Liver (tissue), 9 donors: ENCODE data around the gene GNB5. TPM values are rescaled to one million over a fixed set of nuclear protein-coding genes. Genes with fewer than 3 reads are reported as not detected.

ENCODE experiments used
- DNase-seq: peaks from one replicate; pipeline ENCODE4 v3.0.0-alpha.2; 2017; ENCODE audit warnings: low spot score
- H3K27ac ChIP-seq, 2 donors: one replicate each; pipeline ENCODE4 v1.7.0; 2013; ENCODE audit warnings: inconsistent platforms in 2 of 2, low read length in 2 of 2, control low read depth in 1 of 2, low read depth in 1 of 2, mild to moderate bottlenecking in 1 of 2
- H3K27me3 ChIP-seq, 4 donors: one replicate each; pipeline versions ENCODE4 v1.6.1 to v1.7.0; 2013; ENCODE audit warnings: low read length in 3 of 4, inconsistent platforms in 1 of 4, mild to moderate bottlenecking in 1 of 4, moderate library complexity in 1 of 4; ENCODE audit not compliant: control insufficient read depth in 4 of 4, insufficient read depth in 4 of 4
- H3K36me3 ChIP-seq, 4 donors: one replicate each; pipeline versions ENCODE4 v1.6.1 to v1.7.0; 2013; ENCODE audit warnings: low read length in 3 of 4, mild to moderate bottlenecking in 3 of 4, low read depth in 1 of 4, moderate library complexity in 1 of 4; ENCODE audit not compliant: control insufficient read depth in 4 of 4, insufficient read depth in 3 of 4
- H3K4me1 ChIP-seq, 4 donors: one replicate each; pipeline versions ENCODE4 v1.6.1 to v1.7.0; 2013; ENCODE audit warnings: low read length in 3 of 4, mild to moderate bottlenecking in 3 of 4, moderate library complexity in 1 of 4; ENCODE audit not compliant: control insufficient read depth in 4 of 4, insufficient read depth in 4 of 4
- H3K4me3 ChIP-seq, 3 donors: one replicate each; pipeline versions ENCODE4 v1.6.1 to v1.7.0; 2013; ENCODE audit warnings: low read length in 3 of 3, control low read depth in 1 of 3, low read depth in 1 of 3, mild to moderate bottlenecking in 1 of 3
- H3K9ac ChIP-seq, 2 donors: one replicate each; pipeline ENCODE4 v1.7.0; 2013; ENCODE audit warnings: low read length in 2 of 2, mild to moderate bottlenecking in 2 of 2, moderate library complexity in 2 of 2, control low read depth in 1 of 2, low read depth in 1 of 2
- H3K9me3 ChIP-seq, 4 donors: one replicate each; pipeline versions ENCODE4 v1.6.1 to v1.7.0; 2013; ENCODE audit warnings: low read length in 3 of 4; ENCODE audit not compliant: control insufficient read depth in 4 of 4
- EGR1 ChIP-seq, 2 donors: IDR thresholded peaks; 2 replicates each; pipeline ENCODE4 v1.6.1; 2016 to 2018; ENCODE audit warnings: antibody characterized with exemption in 2 of 2, low read depth in 2 of 2
- FOXA1 ChIP-seq: IDR thresholded peaks from 2 replicates; pipeline ENCODE4 v1.6.1; 2016; ENCODE audit warnings: antibody characterized with exemption
- FOXA2 ChIP-seq: IDR thresholded peaks from 2 replicates; pipeline ENCODE4 v1.6.1; 2016; ENCODE audit warnings: antibody characterized with exemption
- GABPA ChIP-seq, 2 donors: IDR thresholded peaks in 1 of 2; conservative IDR thresholded peaks in 1 of 2; 2 replicates each; pipeline ENCODE4 v1.6.1; 2016; ENCODE audit warnings: antibody characterized with exemption in 2 of 2, mild to moderate bottlenecking in 1 of 2, moderate library complexity in 1 of 2
- HNF4A ChIP-seq, 2 donors: conservative IDR thresholded peaks; 2 replicates each; pipeline ENCODE4 v1.6.1; 2016; ENCODE audit warnings: antibody characterized with exemption in 2 of 2, mild to moderate bottlenecking in 2 of 2
- HNF4G ChIP-seq: IDR thresholded peaks from 2 replicates; pipeline ENCODE4 v1.6.1; 2016; ENCODE audit warnings: antibody characterized with exemption
- JUND ChIP-seq, 2 donors: IDR thresholded peaks; 2 replicates each; pipeline ENCODE4 v1.6.1; 2016; ENCODE audit warnings: antibody characterized with exemption in 2 of 2
- NR2F2 ChIP-seq: IDR thresholded peaks from 2 replicates; pipeline ENCODE4 v1.6.1; 2016; ENCODE audit warnings: antibody characterized with exemption
- RAD21 ChIP-seq, 2 donors: IDR thresholded peaks; 2 replicates each; pipeline ENCODE4 v1.6.1; 2016; ENCODE audit warnings: antibody characterized with exemption in 2 of 2, mild to moderate bottlenecking in 2 of 2
- RXRA ChIP-seq, 2 donors: IDR thresholded peaks; 2 replicates each; pipeline ENCODE4 v1.6.1; 2017 to 2018; ENCODE audit warnings: antibody characterized with exemption in 2 of 2, mild to moderate bottlenecking in 1 of 2
- SP1 ChIP-seq: IDR thresholded peaks from 2 replicates; pipeline ENCODE4 v1.6.1; 2018; ENCODE audit warnings: antibody characterized with exemption, mild to moderate bottlenecking
- TAF1 ChIP-seq: conservative IDR thresholded peaks from 2 replicates; pipeline ENCODE4 v1.6.1; 2016; ENCODE audit warnings: antibody characterized with exemption, mild to moderate bottlenecking
- YY1 ChIP-seq: IDR thresholded peaks from 2 replicates; pipeline ENCODE4 v1.6.1; 2016; ENCODE audit warnings: antibody characterized with exemption, mild to moderate bottlenecking
- ZBTB33 ChIP-seq: IDR thresholded peaks from 2 replicates; pipeline ENCODE4 v1.6.1; 2016; ENCODE audit warnings: antibody characterized with exemption
- WGBS: extraction: QIAGEN DNeasy Blood & Tissue Kit; methylation state at CpG from one replicate; pipeline ENCODE4 v1.1.7; 2013; 5-methylcytosine and 5-hydroxymethylcytosine counted together
- polyA plus RNA-seq, 2 donors: library from polyadenylated mRNA; stranded (reverse) in 1 of 2; unstranded in 1 of 2; fragments of 200-250 nt in 1 of 2; fragments of >200 nt in 1 of 2; fragmentation: Nextera tagmentation in 1 of 2; extraction: Ambion mirVana in 1 of 2; gene quantifications; one replicate each; pipeline versions ENCODE4 v1.2.1 to v1.2.3, GENCODE V29; 2013 to 2015
- total RNA-seq, 2 donors: library from RNA; depleted of rRNA; stranded (reverse); fragments of >200 nt; gene quantifications; one replicate each; pipeline ENCODE4 v1.2.3, GENCODE V29; 2014
- TF ChIP-seq, protein P1 (sequence below): IDR thresholded peaks from 2 replicates; pipeline ENCODE4 v1.6.1; 2016; ENCODE audit warnings: antibody characterized with exemption
- TF ChIP-seq, protein P2 (sequence below): IDR thresholded peaks from 2 replicates; pipeline ENCODE4 v1.6.1; 2016; ENCODE audit warnings: antibody characterized with exemption, mild to moderate bottlenecking
- TF ChIP-seq, protein P3 (sequence below): fragments of 150-350 bp; IDR thresholded peaks from 2 replicates; pipeline ENCODE4 v1.5.1; 2017; ENCODE audit warnings: improper control_type of control experiment, low read depth, low read length; ENCODE audit not compliant: missing input control
- TF ChIP-seq, protein P4 (sequence below): IDR thresholded peaks from 2 replicates; pipeline ENCODE4 v1.6.1; 2016; ENCODE audit warnings: antibody characterized with exemption
- donor health status: healthy.
- donor health status: healthy.
- donor health status: healthy.
- donor health status: healthy.
- donor health status: healthy.

GNB5 gene
- total and polyA plus RNA-seq, 4 donors: 13.7 to 19.2 (median 15.7) TPM

GRCh38 chr15:52200831-52201365 lies 9.7 kb upstream of the GNB5 start:
- Histone ChIP-seq H3K27ac (no peak overlapping the region), H3K36me3 (peaks cover 0 to 10% (median 6%) of the 10 kb centered on the region in 4 donors), H3K4me3 (no peak overlapping the region), H3K27me3 (no peaks in the 10 kb centered on the region), H3K4me1 (no peaks in the 10 kb centered on the region), H3K9me3 (no peaks in the 10 kb centered on the region), H3K9ac (no peak overlapping the region)
- WGBS: 93% methylated on average over 1 of the region's 1 CpG
- no peak for TF ChIP-seq HNF4G
- no peak for TF ChIP-seq GABPA (IDR thresholded peaks at IDR 0.05 in 1 of 2, conservative IDR thresholded peaks at IDR 0.05 in 1 of 2)
- TF ChIP-seq TAF1: no peak
- TF ChIP-seq, protein P1, sequence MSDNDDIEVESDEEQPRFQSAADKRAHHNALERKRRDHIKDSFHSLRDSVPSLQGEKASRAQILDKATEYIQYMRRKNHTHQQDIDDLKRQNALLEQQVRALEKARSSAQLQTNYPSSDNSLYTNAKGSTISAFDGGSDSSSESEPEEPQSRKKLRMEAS: no peak
- no peak for TF ChIP-seq EGR1 (IDR thresholded peaks at IDR 0.05; ENCODE audit: low read depth in 2 of 2)
- TF ChIP-seq HNF4A (conservative IDR thresholded peaks at IDR 0.05): no peak
- TF ChIP-seq FOXA2: no peak
- TF ChIP-seq SP1: no peak
- TF ChIP-seq, protein P2, sequence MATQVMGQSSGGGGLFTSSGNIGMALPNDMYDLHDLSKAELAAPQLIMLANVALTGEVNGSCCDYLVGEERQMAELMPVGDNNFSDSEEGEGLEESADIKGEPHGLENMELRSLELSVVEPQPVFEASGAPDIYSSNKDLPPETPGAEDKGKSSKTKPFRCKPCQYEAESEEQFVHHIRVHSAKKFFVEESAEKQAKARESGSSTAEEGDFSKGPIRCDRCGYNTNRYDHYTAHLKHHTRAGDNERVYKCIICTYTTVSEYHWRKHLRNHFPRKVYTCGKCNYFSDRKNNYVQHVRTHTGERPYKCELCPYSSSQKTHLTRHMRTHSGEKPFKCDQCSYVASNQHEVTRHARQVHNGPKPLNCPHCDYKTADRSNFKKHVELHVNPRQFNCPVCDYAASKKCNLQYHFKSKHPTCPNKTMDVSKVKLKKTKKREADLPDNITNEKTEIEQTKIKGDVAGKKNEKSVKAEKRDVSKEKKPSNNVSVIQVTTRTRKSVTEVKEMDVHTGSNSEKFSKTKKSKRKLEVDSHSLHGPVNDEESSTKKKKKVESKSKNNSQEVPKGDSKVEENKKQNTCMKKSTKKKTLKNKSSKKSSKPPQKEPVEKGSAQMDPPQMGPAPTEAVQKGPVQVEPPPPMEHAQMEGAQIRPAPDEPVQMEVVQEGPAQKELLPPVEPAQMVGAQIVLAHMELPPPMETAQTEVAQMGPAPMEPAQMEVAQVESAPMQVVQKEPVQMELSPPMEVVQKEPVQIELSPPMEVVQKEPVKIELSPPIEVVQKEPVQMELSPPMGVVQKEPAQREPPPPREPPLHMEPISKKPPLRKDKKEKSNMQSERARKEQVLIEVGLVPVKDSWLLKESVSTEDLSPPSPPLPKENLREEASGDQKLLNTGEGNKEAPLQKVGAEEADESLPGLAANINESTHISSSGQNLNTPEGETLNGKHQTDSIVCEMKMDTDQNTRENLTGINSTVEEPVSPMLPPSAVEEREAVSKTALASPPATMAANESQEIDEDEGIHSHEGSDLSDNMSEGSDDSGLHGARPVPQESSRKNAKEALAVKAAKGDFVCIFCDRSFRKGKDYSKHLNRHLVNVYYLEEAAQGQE: no peak
- TF ChIP-seq NR2F2: no peak
- TF ChIP-seq, protein P3, sequence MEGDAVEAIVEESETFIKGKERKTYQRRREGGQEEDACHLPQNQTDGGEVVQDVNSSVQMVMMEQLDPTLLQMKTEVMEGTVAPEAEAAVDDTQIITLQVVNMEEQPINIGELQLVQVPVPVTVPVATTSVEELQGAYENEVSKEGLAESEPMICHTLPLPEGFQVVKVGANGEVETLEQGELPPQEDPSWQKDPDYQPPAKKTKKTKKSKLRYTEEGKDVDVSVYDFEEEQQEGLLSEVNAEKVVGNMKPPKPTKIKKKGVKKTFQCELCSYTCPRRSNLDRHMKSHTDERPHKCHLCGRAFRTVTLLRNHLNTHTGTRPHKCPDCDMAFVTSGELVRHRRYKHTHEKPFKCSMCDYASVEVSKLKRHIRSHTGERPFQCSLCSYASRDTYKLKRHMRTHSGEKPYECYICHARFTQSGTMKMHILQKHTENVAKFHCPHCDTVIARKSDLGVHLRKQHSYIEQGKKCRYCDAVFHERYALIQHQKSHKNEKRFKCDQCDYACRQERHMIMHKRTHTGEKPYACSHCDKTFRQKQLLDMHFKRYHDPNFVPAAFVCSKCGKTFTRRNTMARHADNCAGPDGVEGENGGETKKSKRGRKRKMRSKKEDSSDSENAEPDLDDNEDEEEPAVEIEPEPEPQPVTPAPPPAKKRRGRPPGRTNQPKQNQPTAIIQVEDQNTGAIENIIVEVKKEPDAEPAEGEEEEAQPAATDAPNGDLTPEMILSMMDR: no peak
- no peak for TF ChIP-seq YY1
- TF ChIP-seq RXRA (IDR thresholded peaks at IDR 0.05): no peak
- no peak for DNase-seq

DNA sequence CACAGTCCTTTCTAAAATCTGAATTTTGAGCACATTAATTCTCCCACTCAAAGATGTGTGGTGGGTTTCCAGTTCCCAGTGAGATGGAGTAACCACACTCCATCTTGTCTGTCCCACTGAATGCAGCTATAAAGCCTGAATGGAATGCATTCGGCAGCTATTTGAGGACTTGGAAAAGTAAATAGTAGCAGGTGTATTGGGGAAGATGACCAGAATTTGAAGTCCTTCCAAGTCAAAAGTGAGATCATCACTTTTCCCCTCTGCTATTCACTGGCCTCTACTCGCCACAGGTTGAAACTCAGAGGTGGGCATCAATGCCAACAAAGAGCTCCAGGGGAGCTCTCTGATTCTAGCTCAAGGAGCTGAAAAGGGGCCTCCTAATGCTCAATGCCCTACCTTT lies 8.1 kb upstream of the GNB5 start:
- DNase-seq: no peak
- Histone ChIP-seq H3K36me3 (peaks cover 0 to 6% (median 2%) of the 10 kb centered on the region in 4 donors), H3K27me3 (no peaks in the 10 kb centered on the region), H3K9me3 (no peaks in the 10 kb centered on the region), H3K9ac (no peak overlapping the region), H3K27ac (no peak overlapping the region), H3K4me1 (no peaks in the 10 kb centered on the region), H3K4me3 (no peak overlapping the region)
- 89% methylated on average over 2 of the region's 2 CpGs for WGBS
- TF ChIP-seq SP1: no peak
- no peak for TF ChIP-seq GABPA (IDR thresholded peaks at IDR 0.05 in 1 of 2, conservative IDR thresholded peaks at IDR 0.05 in 1 of 2)
- TF ChIP-seq, protein P4, sequence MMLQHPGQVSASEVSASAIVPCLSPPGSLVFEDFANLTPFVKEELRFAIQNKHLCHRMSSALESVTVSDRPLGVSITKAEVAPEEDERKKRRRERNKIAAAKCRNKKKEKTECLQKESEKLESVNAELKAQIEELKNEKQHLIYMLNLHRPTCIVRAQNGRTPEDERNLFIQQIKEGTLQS: no peak
- TF ChIP-seq EGR1 (IDR thresholded peaks at IDR 0.05; ENCODE audit: low read depth in 2 of 2): no peak
- no peak for TF ChIP-seq JUND (IDR thresholded peaks at IDR 0.05)
- no peak for TF ChIP-seq TAF1
- TF ChIP-seq ZBTB33: no peak
- TF ChIP-seq, protein P3: no peak
- TF ChIP-seq, protein P2: no peak
- TF ChIP-seq RAD21 (IDR thresholded peaks at IDR 0.05): no peak
- TF ChIP-seq YY1: no peak
- no peak for TF ChIP-seq FOXA1
